MM.1S (cell line): ENCODE measurements around the gene OLFM4.

ENCODE experiments used
- DNase-seq: peaks from one replicate; pipeline ENCODE4 v3.0.0-alpha.2; 2015
- H2AFZ ChIP-seq: fragments of 300-600 bp; sonication (generic); 2 replicates; pipeline ENCODE4 v1.6.0; 2016; ENCODE audit warnings: antibody characterized with exemption, low read length
- H3F3A ChIP-seq: fragments of 300-600 bp; sonication (generic); 2 replicates; pipeline ENCODE4 v1.6.1; 2016; ENCODE audit warnings: mild to moderate bottlenecking, antibody characterized with exemption, low read length, moderate library complexity, mixed read lengths; ENCODE audit not compliant: insufficient read depth
- H3K27ac ChIP-seq: fragments of 300-600 bp; sonication (generic); 2 replicates; pipeline ENCODE4 v1.5.1; 2016; ENCODE audit warnings: mild to moderate bottlenecking, low read length
- H3K27me3 ChIP-seq: fragments of 300-600 bp; sonication (generic); replicated peaks from 2 replicates; pipeline ENCODE4 v1.6.0; 2016; ENCODE audit warnings: low read length; ENCODE audit not compliant: insufficient read depth
- H3K36me3 ChIP-seq: fragments of 300-600 bp; sonication (generic); replicated peaks from 2 replicates; pipeline ENCODE4 v1.6.1; 2016; ENCODE audit warnings: mild to moderate bottlenecking, low read length, mixed read lengths; ENCODE audit not compliant: insufficient read depth
- H3K4me1 ChIP-seq: fragments of 300-600 bp; sonication (generic); 2 replicates; pipeline ENCODE4 v1.6.1; 2016; ENCODE audit warnings: low read length, mixed read lengths
- H3K4me2 ChIP-seq: fragments of 300-600 bp; sonication (generic); 2 replicates; pipeline ENCODE4 v1.6.0; 2016; ENCODE audit warnings: low read depth, low read length
- H3K4me3 ChIP-seq: fragments of 300-600 bp; sonication (generic); 2 replicates; pipeline ENCODE4 v1.5.1; 2016; ENCODE audit warnings: low read length, mixed read lengths
- H3K79me2 ChIP-seq: fragments of 300-600 bp; sonication (generic); 2 replicates; pipeline ENCODE4 v1.6.1; 2016; ENCODE audit warnings: mixed run types, low read length, mixed read lengths
- H3K9ac ChIP-seq: fragments of 300-600 bp; sonication (generic); 2 replicates; pipeline ENCODE4 v1.6.1; 2016; ENCODE audit warnings: low read length, mixed read lengths
- H3K9me2 ChIP-seq: fragments of 300-600 bp; sonication (generic); replicated peaks from 2 replicates; pipeline ENCODE4 v1.6.1; 2016; ENCODE audit warnings: mild to moderate bottlenecking, low read length, mixed read lengths; ENCODE audit not compliant: insufficient read depth
- H3K9me3 ChIP-seq: fragments of 300-600 bp; sonication (generic); replicated peaks from 2 replicates; pipeline ENCODE4 v1.6.1; 2016; ENCODE audit warnings: mild to moderate bottlenecking, low read length, mixed read lengths; ENCODE audit not compliant: insufficient read depth
- H4K20me1 ChIP-seq: fragments of 300-600 bp; sonication (generic); 2 replicates; pipeline ENCODE4 v1.6.1; 2016; ENCODE audit warnings: mild to moderate bottlenecking, low read length, moderate library complexity, mixed read lengths; ENCODE audit not compliant: insufficient read depth
- EZH2 ChIP-seq: fragments of 300-600 bp; sonication (generic); optimal IDR thresholded peaks from 2 replicates; pipeline ENCODE3; 2017; ENCODE audit warnings: low read depth, mild to moderate bottlenecking, antibody characterized with exemption, low read length, mixed read lengths
- EZH2phosphoT487 ChIP-seq: fragments of 300-600 bp; sonication (generic); IDR thresholded peaks from 2 replicates; pipeline ENCODE4 v1.6.1; 2018; ENCODE audit warnings: antibody characterized with exemption, low read length
- TF ChIP-seq, protein P1 (sequence below): fragments of 300-600 bp; sonication (generic); IDR thresholded peaks from 2 replicates; pipeline ENCODE4 v1.5.1; 2016; ENCODE audit warnings: antibody characterized with exemption, low read length, mixed read lengths

OLFM4 gene

DNA sequence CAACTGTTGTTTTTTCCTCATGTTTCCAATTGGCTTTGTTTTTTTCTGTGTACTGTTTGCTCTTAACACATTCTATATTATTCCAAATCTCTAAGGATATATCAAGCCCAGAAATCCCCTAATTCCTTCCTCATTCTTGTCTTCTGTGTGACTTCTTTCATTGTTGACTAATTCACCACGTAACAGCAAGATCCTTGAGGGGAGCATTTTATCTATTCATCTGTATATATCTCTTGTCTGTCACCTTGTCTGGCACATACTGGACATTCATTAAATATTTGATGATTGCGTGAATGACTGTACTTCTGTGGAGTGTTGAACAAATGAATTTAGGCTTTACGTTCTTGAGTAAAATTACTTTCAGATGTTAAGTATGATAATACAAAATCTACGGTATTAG lies 44.8 kb upstream of the OLFM4 start:
- H3K4me1 ChIP-seq, result no peaks in the 10 kb centered on the region
- H3K9ac ChIP-seq, result no peak overlapping the region
- H3K9me2 ChIP-seq, result no peaks in the 10 kb centered on the region
- no peaks in the 10 kb centered on the region for H3K27me3 ChIP-seq
- no peaks in the 10 kb centered on the region for H4K20me1 ChIP-seq
- no peaks in the 10 kb centered on the region for H3K36me3 ChIP-seq
- DNase-seq, result no peak
- H2AFZ ChIP-seq, result no peak overlapping the region
- TF ChIP-seq, protein P1, sequence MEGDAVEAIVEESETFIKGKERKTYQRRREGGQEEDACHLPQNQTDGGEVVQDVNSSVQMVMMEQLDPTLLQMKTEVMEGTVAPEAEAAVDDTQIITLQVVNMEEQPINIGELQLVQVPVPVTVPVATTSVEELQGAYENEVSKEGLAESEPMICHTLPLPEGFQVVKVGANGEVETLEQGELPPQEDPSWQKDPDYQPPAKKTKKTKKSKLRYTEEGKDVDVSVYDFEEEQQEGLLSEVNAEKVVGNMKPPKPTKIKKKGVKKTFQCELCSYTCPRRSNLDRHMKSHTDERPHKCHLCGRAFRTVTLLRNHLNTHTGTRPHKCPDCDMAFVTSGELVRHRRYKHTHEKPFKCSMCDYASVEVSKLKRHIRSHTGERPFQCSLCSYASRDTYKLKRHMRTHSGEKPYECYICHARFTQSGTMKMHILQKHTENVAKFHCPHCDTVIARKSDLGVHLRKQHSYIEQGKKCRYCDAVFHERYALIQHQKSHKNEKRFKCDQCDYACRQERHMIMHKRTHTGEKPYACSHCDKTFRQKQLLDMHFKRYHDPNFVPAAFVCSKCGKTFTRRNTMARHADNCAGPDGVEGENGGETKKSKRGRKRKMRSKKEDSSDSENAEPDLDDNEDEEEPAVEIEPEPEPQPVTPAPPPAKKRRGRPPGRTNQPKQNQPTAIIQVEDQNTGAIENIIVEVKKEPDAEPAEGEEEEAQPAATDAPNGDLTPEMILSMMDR, result no peak
- no peak for TF ChIP-seq EZH2phosphoT487
- no peak for TF ChIP-seq EZH2
- no peaks in the 10 kb centered on the region for H3K79me2 ChIP-seq
- H3F3A ChIP-seq, result no peaks in the 10 kb centered on the region
- no peaks in the 10 kb centered on the region for H3K9me3 ChIP-seq
- no peak overlapping the region for H3K4me2 ChIP-seq
- H3K4me3 ChIP-seq, result no peak overlapping the region
- H3K27ac ChIP-seq, result no peak overlapping the region

DNA sequence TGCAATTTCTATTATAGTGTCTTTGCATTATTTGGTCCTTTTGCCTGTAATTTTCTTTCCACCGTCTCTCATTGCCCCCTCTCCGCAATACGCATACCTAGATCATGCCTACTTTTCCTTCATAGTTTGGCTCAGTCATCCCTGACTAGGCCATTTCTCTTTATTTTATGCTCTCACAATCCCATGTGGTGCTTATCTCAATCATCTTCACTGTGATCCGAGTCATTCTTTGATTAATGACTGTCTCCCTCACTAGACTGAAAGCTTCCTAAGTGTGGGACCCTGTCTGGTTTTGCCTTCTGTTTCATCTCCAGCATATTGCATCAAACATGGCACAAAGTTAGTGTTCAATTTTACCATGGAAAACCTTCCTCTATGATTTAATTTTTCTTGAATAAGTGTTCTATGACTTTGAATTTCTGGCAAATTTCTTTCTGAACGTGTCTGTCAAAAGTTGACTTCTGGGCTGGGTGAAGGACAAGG lies 43.7 kb upstream of the OLFM4 start:
- Histone ChIP-seq H3K4me1 (no peaks in the 10 kb centered on the region), H3K4me3 (no peak overlapping the region), H3K79me2 (no peaks in the 10 kb centered on the region), H3K9me2 (no peaks in the 10 kb centered on the region), H3K9ac (no peak overlapping the region), H3K36me3 (no peaks in the 10 kb centered on the region), H3F3A (no peaks in the 10 kb centered on the region), H3K9me3 (no peaks in the 10 kb centered on the region), H4K20me1 (no peaks in the 10 kb centered on the region), H3K4me2 (no peak overlapping the region), H3K27me3 (no peaks in the 10 kb centered on the region), H3K27ac (no peak overlapping the region), H2AFZ (no peak overlapping the region)
- TF ChIP-seq EZH2phosphoT487 (no peak), EZH2 (no peak)
- TF ChIP-seq, protein P1, result no peak
- DNase-seq, result no peak

DNA sequence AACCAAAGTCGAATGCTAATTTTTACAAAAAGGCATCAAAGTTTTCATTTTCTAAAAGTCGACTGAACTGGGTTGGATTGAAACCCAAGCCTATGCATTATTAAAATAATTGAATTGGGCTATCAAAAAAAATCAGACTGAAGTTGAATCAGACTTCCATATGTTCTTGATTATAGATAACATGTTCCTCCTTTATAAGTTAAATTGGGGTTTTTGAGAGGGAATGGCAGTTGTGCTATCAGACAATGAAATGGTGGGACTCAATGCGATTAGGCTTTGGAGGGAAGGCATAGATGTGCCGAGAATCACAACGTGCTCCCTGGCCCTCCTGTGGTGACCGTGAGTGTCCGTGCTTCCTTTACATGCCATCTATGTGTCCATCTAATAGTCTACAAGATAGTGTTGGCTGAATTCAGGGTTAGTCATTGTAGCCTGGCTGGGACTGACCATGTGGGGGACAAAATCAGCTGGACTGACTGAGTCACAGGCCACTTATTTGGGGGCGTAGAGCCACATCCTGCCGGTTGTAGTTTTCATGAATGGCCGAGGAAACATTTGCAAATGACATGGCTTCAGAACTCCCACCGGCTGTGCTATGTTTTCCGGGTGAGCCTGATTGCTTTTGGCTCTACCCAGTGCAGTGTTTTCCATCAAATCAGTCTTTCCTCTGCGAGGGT lies 37.1 kb upstream of the OLFM4 start:
- Histone ChIP-seq H2AFZ (no peak overlapping the region), H3K9me2 (no peaks in the 10 kb centered on the region), H3K79me2 (no peaks in the 10 kb centered on the region), H3K9ac (no peak overlapping the region), H3K36me3 (no peaks in the 10 kb centered on the region), H4K20me1 (no peaks in the 10 kb centered on the region), H3K27ac (no peak overlapping the region), H3K4me1 (no peaks in the 10 kb centered on the region), H3K4me2 (no peak overlapping the region), H3F3A (no peaks in the 10 kb centered on the region), H3K27me3 (no peaks in the 10 kb centered on the region), H3K4me3 (no peak overlapping the region), H3K9me3 (no peaks in the 10 kb centered on the region)
- DNase-seq, result no peak
- TF ChIP-seq, protein P1, result no peak
- no peak for TF ChIP-seq EZH2phosphoT487
- TF ChIP-seq EZH2, result no peak
